Choroid plexus epithelial cell (primary cell): ENCODE data around the gene RFTN2.
"Not testable (repeated sequence)": the region's sequence is repeated elsewhere in the genome, so short reads cannot be mapped to it uniquely, and the experiment has no call there.

ENCODE experiments used
- DNase-seq: peaks from one replicate; pipeline ENCODE4 v3.0.0-alpha.2; 2010; ENCODE audit warnings: low read depth
- H3K4me3 ChIP-seq: 2 replicates; pipeline ENCODE4 v1.5.1; 2011; ENCODE audit warnings: low read depth, mild to moderate bottlenecking, control low read depth, low read length, moderate library complexity
- CTCF ChIP-seq: conservative IDR thresholded peaks from 2 replicates; pipeline ENCODE4 v1.5.1; 2011; ENCODE audit warnings: low read depth, mild to moderate bottlenecking, control low read depth, inconsistent platforms, low read length, moderate library complexity

The RFTN2 gene

GRCh38 chr2:197675246-197675645 lies at the start of gene RFTN2:
TSS of gene RFTN2 (minus strand) at chr2:197675587. CDS start at chr2:197675458, 129 bp downstream.
- DNase-seq = peak; percentile 54
- no peak for TF ChIP-seq CTCF
- H3K4me3 ChIP-seq = peak within 1 kb of the TSS; percentile 63

- DNase-seq = no peak
- TF ChIP-seq CTCF = no peak
- no peak overlapping the region for H3K4me3 ChIP-seq
Measured at GRCh38 chr2:197717863-197718262, 42.5 kb upstream of the RFTN2 start.

GRCh38 chr2:197713271-197713670 lies 37.9 kb upstream of the RFTN2 start:
- DNase-seq = no peak
- H3K4me3 ChIP-seq = no peak overlapping the region
- no peak for TF ChIP-seq CTCF

- H3K4me3 ChIP-seq = no peak overlapping the region
- no peak for DNase-seq
- TF ChIP-seq CTCF = no peak
Measured at GRCh38 chr2:197711578-197711977, 36.2 kb upstream of the RFTN2 start.

GRCh38 chr2:197710424-197711042 lies 35.1 kb upstream of the RFTN2 start:
- no peak for DNase-seq
- TF ChIP-seq CTCF = no peak
- no peak overlapping the region for H3K4me3 ChIP-seq

- H3K4me3 ChIP-seq, DNase-seq: not testable (repeated sequence)
Measured at GRCh38 chr2:197709140-197709539, 33.8 kb upstream of the RFTN2 start.

GRCh38 chr2:197708331-197708730 lies 32.9 kb upstream of the RFTN2 start:
- no peak for TF ChIP-seq CTCF
- DNase-seq = peak; percentile 75
- no peak overlapping the region for H3K4me3 ChIP-seq
